ENCODE data around the gene SSBP2.
A peak's percentile ranks its signal among the peaks of the same experiment; 100 is the strongest.
"Not testable (repeated sequence)": the region's sequence is repeated elsewhere in the genome, so short reads cannot be mapped to it uniquely, and the experiment has no call there.

SSBP2 gene

DNA sequence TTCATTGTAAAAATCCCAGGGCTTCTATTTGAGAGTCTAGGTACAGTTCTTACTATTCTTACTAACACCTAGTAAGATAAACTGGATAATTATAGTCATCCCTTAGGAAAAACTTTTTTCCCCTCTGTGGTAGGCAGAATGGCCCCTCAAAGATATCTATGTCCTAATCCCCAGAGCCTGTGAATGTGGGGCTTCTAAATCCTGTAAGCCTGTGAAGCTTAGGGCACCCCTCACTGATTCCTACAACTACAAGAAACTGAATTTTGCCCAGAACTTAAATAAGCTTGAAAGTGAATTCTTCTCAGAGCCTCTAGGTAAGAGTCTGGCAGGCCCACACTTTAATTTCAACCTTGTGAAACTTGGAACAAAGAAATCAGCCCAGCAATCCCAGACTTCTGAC lies 226.9 kb downstream of the SSBP2 start:
- no peak for DNase-seq (ENCODE audit: low spot score)

DNA sequence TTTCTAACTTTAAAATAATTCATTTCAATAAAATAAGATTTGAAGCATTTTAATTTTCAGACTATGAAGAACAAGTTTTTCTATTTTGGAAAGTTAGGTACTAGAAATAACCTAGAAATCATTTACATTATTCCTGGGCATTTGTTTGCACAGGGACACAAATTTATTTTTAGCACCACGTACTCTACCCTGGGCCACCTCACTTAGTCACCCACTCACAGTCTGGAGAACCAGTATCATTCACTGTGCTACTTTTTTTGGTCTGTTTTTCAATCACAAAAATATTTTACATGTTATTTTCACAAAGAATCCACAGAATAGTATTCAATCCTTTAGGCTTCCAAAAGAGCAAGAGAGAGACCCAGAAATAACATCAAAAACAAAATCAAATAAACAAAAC lies 228.3 kb downstream of the SSBP2 start:
- no peak for DNase-seq (ENCODE audit: low spot score)

DNA sequence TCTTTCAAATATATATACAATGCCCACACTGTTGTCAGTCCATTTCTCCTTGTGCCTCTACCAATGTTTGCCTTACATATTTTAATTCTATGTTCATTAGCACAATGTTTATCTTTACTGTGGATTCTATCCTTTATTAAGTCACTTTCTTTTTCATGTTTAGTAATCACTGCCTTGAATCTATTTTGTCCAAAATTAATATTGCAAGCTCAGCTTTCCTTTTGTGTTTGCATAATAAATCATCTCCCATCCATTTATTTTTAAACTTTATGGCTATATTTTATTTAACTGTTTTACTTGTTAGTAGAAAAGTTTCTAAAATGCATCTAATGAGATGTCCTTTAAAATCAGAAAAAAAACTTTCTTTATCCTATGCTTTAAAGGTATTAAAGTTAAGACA lies 230.1 kb downstream of the SSBP2 start:
- no peak for DNase-seq (ENCODE audit: low spot score)

DNA sequence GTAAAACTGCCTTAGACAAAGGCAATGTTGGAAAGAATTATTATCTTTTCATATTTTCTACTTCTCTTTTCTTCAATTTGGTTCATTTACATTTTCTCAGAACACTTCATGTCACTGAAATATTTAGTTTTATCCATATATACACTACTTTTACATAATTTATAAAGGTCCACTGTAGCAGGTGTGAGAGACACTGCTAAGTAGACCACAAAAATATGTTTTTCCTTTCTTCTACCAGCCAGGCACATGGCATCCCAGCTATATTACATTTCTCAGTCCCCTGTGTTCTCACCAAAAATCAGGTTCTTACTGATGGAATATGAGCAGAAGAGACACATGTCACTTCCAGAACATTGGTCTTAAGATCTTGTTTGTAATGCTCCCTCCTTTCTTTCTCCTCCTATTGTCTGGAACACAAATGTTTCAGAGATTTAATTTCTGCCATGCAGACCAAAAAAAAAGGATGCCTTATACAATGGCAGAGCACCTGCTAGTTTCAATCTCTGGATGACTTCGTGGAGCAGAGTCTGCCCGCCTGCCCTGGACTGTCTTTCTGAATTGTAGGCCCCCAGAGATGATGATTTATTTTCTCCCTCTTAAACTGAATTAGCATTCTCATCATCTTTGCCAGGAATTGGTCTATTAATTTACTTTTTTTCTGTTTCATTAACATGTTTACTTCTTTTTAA lies 231.5 kb downstream of the SSBP2 start:
- no peak for DNase-seq (ENCODE audit: low spot score)

DNA sequence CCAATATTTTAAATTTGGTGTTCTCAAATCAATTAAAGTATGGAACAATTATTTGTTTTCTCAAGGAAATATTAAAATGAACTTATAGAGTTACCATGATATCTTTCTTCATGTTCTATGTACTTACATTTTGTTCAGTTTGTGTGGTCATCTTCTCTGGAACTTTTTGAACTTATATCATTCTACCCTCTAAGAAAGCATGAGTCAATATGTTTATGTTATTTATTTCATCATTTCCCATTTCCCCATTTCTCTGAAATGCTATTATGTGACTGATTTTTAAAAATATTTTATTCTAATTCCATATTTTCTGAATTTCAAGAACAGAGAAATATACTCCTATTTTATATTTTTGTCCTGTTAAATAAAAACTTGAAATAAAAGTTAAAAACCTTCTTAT lies 233.4 kb downstream of the SSBP2 start:
- no peak for DNase-seq (ENCODE audit: low spot score)

DNA sequence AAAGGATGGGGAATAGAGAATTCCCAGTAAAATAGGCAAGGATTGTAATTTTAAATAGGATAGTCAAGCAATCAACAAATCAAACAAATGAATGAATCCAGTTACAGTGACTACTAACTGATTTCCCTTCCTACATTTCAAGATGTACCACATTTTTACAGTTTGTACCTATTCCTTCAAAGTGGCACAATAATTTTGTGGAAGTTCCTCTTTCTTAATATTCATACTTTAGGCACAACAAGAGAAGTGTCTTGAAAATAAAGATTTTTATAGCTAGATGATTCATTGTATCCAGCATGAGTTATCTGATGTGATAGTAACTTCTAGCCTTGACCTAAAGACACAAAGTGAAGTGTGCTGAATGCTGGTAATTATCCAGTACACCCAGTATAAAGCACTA lies 234.8 kb downstream of the SSBP2 start:
- DNase-seq (ENCODE audit: low spot score), result no peak

DNA sequence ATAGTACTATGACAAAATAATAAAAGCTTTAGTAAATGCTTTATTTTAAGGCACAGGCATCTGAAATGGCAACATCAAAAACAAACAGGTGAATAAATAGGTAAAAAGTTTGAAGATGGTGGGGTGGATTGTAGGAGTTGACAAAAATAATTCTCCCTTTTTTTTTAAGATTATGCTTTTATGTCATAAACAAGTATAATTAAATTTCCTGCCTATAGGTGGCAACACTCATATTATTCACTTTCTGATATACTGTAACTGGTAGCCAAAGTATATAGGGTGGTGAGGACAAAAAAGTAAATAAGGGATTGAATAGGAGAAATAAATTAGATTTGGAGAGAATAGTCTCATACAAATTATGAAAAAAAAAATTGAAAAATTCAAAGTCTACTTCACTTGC lies 236.9 kb downstream of the SSBP2 start:
- no peak for DNase-seq (ENCODE audit: low spot score)

DNA sequence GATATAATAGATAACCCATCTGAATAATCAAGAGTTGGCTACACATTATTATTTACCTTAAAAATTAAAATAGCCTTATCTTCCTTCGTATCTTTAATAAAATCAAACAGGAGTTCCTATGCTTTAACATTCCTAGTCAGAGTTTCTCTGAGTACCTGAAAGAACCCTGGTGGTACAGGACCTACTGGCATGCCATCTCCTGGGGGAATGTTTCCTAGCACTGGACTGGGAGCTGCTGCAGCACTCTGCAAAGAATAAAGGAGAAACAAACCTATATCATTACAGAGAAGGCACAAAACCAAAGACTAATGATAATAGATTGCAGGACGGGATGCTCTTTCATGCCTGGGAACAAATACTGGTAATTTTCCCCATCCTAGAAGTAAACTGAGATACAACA lies 237.4 kb downstream of the SSBP2 start:
- no peak for DNase-seq (ENCODE audit: low spot score)

DNA sequence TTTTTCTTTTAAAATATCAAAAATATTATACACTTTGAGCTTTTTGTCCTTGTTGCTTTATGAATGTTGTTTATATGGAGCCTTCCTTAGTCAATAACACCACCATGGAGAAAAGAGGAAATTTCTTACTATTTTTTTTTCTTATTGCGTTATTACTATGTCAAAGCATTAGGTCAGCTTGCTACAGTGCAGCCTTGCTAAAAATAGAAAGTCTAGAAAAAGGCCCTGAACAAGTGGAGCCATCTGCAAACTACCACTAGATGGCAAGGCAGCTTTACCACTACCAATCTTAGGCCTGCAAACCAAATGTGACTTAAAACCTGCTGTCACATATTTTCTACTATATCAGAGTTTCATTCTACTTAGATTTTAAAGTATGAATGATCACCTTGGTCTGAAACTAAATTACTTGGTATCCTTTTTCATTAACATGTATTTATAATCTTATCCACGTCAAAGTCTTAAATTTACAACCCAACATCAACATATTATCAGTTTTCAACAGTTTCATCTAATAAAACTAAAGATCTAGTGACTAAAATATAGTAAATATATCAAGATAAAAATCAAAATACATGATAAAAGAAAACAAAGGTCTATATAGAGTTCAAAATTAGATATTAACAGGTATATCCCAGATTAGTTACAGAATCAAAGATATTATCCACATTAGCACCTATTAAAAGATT lies 243.9 kb downstream of the SSBP2 start:
- DNase-seq (ENCODE audit: low spot score), result peak; percentile 70

DNA sequence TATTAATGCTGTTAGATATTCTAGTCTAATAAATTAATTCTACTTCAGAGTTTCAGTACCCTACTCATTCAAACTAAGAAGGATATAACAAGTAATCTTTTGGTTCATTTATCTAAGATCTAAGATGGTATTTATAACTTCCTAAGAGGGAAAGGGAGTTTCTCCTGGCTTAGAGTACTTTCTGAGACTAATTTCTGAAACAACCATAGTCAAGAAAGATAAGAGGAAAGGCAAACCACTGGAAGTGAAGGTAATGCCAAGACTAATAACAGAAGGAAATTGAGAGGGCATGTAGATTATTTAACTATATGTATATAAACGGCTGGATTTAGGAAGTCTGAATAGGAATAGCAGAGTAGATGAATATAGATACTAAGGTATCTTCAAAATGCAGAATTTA lies 244.5 kb downstream of the SSBP2 start:
- no peak for DNase-seq (ENCODE audit: low spot score)

DNA sequence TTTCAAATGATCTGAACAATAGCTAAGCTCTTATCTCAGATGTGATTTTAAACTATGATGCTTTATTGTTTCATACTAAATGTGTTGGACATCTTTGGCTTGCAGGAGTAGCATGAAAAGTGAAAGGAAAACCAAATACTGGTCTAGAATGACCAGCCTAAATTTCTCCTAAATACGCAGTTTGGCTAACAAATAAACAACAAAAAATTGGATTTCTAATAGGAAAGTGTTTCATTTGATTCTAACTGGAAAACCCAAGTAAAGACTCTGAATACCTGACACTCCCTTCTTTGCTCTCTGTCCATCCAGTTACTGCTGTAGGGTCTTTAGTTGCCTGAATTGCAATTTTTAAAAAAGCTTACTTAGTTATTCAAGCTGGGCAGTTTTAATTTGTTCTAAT lies 245.2 kb downstream of the SSBP2 start:
- DNase-seq (ENCODE audit: low spot score), result no peak

DNA sequence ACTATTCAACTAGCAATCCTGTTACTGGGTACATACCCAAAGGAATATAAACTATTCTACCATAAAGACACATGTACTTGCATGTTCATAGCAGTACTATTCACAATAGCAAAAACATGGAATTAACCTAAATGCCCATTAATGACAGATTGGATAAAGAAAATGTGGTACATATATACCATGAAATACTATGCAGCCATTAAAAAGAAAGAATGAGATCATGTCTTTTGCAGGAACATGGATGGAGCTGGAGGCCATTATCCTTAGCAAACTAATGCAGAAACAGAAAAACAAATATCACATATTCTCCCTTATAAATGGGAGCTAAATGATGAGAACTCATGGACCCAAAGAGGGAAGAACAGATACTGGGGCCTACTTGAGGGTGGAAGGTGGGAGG lies 247.3 kb downstream of the SSBP2 start:
- not testable (repeated sequence) for DNase-seq (ENCODE audit: low spot score)

DNA sequence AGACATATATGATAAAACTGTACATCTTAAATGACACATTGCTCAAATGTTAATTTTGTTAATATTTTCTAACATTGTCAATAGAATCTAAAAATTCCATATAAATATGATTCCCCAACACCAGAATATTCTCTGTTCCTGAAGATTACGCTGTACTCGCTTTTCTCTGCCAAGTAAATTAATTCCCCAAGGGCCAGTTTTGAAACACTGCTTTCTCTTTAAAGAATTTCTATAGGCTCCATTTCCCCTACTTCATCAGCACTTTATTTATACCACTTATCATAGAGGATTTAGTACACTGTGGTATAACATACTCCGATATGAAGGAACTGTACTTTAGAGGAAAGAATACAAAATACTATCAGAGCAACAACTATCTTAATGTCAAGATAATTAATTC lies 255.6 kb downstream of the SSBP2 start:
- no peak for DNase-seq (ENCODE audit: low spot score)

DNA sequence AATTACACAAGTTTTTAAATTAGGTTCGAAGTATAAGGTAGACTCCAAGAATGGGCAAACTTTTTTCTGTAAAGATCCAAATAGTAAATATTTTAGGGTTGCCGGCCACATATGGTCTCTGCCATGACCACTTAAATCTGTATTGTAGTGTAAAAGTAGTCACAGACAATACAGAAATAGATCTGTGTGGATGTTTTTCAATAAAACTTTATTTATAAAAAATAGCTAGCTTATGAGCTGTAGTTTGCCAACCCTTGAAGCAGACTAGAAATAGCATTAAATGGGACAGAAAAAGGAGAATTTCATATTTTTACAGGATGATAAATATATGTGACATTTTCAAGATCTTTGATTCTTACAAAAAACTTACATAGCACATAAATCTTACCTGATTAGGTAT lies 262.0 kb downstream of the SSBP2 start:
- no peak for DNase-seq (ENCODE audit: low spot score)

DNA sequence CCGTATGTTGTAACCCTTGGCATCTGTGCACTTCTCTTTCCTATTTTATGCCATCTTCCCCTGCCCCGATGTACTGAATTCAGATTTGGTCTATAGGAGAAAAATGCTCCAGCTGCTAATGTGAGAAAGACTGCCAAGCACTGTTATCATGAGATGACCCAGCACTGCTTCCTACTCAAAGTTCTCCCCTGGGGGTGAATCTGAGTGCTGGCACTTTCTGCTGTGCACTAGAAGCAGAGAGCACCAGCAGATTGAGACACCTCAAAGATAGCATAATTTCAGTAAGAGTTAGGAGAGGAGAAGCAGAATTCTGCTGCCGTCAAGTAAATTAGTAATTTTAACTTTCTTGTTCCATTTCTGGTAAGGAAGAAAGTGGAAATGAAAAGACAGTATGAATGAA lies 264.2 kb downstream of the SSBP2 start:
- no peak for DNase-seq (ENCODE audit: low spot score)

DNA sequence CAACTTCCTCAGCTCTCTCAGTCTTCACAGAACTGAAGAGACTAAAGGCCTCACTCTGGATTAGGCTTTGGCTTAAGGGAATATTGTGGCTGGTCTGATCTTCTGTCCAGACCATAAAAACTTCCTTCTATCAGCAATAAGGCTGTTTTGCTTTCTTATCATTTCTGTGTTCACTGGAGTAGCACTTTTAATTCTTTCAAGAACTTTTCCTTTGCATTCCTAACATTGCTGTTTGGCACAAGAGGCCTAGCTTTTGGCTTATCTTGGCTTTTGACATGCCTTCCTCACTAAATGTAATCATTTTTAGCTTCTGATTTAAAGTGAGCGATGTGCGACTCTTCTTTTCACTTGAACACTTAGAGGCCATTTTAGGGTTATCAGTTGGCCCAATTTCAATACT lies 268.3 kb downstream of the SSBP2 start:
- DNase-seq (ENCODE audit: low spot score), result no peak

DNA sequence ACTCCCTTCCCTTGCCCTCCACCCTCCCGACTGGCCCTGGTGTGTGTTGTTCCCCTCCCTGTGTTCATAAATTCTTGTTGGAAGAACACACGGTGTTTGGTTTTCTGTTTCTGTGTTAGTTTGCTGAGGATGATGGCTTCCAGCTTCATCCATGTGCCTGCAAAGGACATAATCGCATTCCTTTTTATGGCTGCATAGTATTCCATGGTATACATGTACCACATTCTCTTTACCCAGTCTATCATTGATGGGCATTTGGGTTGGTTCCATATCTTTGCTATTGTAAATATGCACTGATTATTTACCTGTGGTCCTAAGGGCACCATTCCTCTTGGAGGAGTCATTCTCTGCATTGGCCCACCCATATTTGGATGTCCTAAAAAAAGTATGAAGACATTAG lies 277.5 kb downstream of the SSBP2 start:
- not testable (repeated sequence) for DNase-seq (ENCODE audit: low spot score)

DNA sequence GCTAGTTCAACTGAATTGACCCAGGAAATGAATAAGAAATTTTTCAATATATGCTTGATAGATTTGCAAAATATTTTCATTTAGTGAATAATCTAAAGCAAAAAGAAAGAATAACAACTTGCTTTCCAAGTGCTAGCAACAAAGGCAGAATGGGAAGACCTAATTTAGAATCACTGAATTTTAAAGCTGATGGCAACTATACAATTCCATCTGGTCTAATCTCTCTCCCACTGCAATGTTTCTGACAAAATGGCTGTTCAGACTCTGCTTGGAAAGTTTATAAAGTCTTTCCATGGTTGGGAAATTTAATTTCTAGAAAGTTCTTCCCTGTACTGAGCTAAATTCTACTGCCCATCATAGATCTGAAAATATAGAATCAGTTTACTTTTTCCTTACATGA lies 281.2 kb downstream of the SSBP2 start:
- no peak for DNase-seq (ENCODE audit: low spot score)

DNA sequence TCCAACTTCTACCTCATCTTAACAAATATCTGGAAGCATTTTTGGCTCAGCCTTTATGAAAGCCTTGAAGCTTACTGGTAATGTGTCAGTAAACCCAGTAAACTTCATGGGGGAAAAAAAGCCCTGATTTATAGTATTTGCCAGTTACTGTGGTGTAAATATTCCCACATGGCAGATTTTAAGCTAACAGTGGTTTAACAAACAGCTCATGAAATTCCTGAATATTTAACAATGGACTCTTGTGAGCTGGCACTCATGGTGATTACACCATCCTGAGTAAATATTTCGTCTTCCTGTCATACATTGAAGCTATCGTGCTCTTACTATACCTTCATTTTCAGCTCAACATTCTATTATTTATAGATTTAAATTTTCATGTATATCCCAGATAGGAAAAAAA lies 300.0 kb downstream of the SSBP2 start:
- DNase-seq (ENCODE audit: low spot score), result no peak

DNA sequence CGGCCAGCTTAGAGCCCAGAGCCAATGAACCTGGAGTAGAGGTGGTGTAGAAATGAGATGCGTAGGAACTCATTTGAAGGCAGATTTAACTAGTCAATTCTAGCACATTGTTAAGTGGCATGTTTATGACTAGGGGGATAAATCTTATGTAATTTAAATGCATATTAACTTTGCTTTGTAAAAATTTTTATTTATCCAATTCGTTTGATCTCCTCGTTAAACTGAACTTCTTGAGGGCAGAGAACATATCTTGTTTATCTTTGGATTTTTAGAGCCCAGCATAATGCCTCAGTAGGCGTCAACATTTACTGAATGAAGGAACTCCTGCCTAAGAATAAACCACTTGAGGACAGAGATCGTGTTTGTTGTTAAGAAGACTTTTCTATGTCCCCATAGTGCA lies 315.9 kb downstream of the SSBP2 start:
- no peak for DNase-seq (ENCODE audit: low spot score)

DNA sequence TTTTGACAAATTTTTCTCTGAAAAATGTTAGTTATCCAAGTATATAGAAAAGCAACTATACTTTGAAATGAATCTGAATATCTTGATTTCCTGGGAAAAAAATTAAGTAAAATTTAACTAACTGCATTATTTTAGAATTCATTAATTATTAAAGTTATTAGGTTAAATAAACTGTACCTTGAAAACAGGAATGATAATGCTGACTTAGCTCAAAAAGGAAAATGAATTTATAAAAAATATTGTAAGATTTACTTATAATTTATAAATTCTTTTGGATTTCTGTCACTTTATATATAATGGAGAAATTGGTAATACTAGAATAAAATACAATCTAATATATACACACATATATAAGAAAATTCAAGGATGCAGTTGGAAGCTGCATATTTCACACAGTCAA lies 320.9 kb downstream of the SSBP2 start:
- no peak for DNase-seq (ENCODE audit: low spot score)

DNA sequence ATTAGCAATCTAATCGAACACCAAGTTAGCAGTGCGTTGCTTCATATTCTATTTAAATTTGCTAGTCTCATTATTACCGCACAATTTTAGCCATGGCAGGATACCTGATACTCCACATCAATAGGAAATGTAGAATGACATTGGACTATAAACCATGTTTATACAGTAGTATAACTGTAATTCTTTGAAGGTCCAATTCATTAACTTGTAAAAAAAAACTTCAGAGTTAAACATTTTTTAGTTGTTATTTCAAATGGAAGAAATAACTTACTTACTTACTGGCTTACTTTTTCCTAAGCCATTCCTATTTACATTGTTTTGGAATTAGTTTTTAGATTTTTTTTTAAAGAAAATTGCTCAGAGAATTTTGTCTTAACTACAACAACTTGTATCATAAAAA lies 321.5 kb downstream of the SSBP2 start:
- DNase-seq (ENCODE audit: low spot score), result no peak

DNA sequence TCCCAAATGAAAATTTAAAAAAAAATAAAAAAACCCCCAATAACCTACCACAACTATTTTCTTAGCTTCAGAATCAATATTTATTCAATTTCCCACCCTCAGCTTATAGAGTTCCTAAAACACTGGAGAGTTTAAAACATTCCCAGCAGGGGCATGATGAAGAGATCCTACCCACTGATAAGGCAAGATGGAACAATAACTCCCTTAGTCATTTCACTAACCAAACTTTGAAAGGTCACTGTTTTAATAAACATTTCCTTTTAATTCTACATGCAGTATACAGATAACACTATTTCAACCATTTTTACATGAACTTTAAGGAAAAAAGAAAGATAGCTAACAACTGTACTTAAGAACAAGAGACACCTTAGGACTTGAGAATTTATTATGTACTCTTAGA lies 322.0 kb downstream of the SSBP2 start:
- no peak for DNase-seq (ENCODE audit: low spot score)

DNA sequence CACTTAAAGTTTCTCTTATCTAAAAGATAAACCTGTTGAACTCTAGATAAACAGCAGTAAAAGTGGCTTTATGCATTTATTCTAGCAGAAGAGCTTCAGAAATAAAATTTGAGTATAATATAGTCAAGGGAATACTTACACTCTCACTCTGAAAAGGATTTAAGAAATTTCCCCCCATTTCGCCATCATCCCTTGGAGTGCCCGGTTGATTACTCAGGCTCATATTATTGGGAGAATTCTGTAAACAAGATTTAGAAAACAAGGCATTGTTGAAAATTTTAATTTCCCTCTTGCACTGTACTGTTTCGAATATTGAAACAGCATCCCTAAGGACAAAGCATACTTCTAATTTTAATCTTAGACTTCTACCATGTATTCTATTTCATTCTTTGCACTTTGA lies 322.5 kb downstream of the SSBP2 start:
- DNase-seq (ENCODE audit: low spot score), result no peak

Data from activated CD4-positive, alpha-beta T cell treated with anti-CD3 and anti-CD28 coated beads, Interleukin-2, Interleukin-4, amounts not matched to agents 100 ng/mL and 50 ng/mL, durations not matched to agents 16 hours and 8 hours (primary cell).